Bronchial epithelial cell (primary cell): ENCODE data around the gene PSEN1. TPM values are rescaled to one million over a fixed set of nuclear protein-coding genes. Genes with fewer than 3 reads are reported as not detected.
"Not testable (repeated sequence)": the region's sequence is repeated elsewhere in the genome, so short reads cannot be mapped to it uniquely, and the experiment has no call there.

ENCODE experiments used
- DNase-seq: peaks from one replicate; pipeline ENCODE4 v3.0.0-alpha.2; 2010; ENCODE audit warnings: low read depth
- FAIRE-seq: peaks from 2 replicates; lab custom pipeline; 2011; peaks lifted over from hg19 to GRCh38; lab: Jason Lieb, UNC
- H3K27me3 ChIP-seq: 2 replicates; pipeline ENCODE4 v1.5.1; 2011; ENCODE audit warnings: low read length; ENCODE audit not compliant: control insufficient read depth, insufficient read depth
- H3K36me3 ChIP-seq: 2 replicates; pipeline ENCODE4 v1.5.1; 2011; ENCODE audit warnings: low read length; ENCODE audit not compliant: control insufficient read depth, insufficient read depth
- H3K4me3 ChIP-seq: 2 replicates; pipeline ENCODE4 v1.5.1; 2011; ENCODE audit warnings: mild to moderate bottlenecking, low read depth, low read length, control low read depth
- CTCF ChIP-seq: IDR thresholded peaks from 2 replicates; pipeline ENCODE4 v1.5.1; 2011; ENCODE audit warnings: mild to moderate bottlenecking, moderate library complexity, low read length, control low read depth, inconsistent platforms; ENCODE audit not compliant: insufficient read depth, severe bottlenecking
- total RNA-seq: library from RNA; depleted of rRNA; stranded (reverse); fragments of >200 nt; gene quantifications from 2 replicates; pipeline ENCODE4 v1.2.1, GENCODE V29; 2014

Gene PSEN1
- total RNA-seq, 1 donor from 2014 or later = 86.1 TPM

- FAIRE-seq = no peak
- no peak for TF ChIP-seq CTCF
These were observed 53.3 kb downstream of the PSEN1 start for GRCh38 chr14:73189651-73190050.

GRCh38 chr14:73191441-73191840 is 55.1 kb downstream of the PSEN1 start:
- Histone ChIP-seq H3K4me3 (no peak overlapping the region), H3K27me3 (no peaks in the 10 kb centered on the region), H3K36me3 (peaks cover 14% of the 10 kb centered on the region)
- TF ChIP-seq CTCF = no peak
- DNase-seq (no peak), FAIRE-seq (no peak)

More at GRCh38 chr14:73189651-73190050, 53.3 kb downstream of the PSEN1 start:
- H3K27me3 ChIP-seq = no peaks in the 10 kb centered on the region
- no peak overlapping the region for H3K4me3 ChIP-seq
- H3K36me3 ChIP-seq = peaks cover 14% of the 10 kb centered on the region
- DNase-seq = no peak

GRCh38 chr14:73194306-73194705 is 58.0 kb downstream of the PSEN1 start:
- peaks cover 14% of the 10 kb centered on the region for H3K36me3 ChIP-seq
- not testable (repeated sequence) for FAIRE-seq, H3K27me3 ChIP-seq

GRCh38 chr14:73198253-73198652 is 61.9 kb downstream of the PSEN1 start:
- DNase-seq (no peak), FAIRE-seq (no peak)
- TF ChIP-seq CTCF = no peak
- no peak overlapping the region for H3K4me3 ChIP-seq
- H3K27me3 ChIP-seq = no peaks in the 10 kb centered on the region
- peaks cover 6% of the 10 kb centered on the region for H3K36me3 ChIP-seq

More at GRCh38 chr14:73194306-73194705, 58.0 kb downstream of the PSEN1 start:
- DNase-seq, H3K4me3 ChIP-seq: not testable (repeated sequence)

- Histone ChIP-seq H3K27me3 (no peaks in the 10 kb centered on the region), H3K36me3 (peaks cover 14% of the 10 kb centered on the region), H3K4me3 (no peak overlapping the region)
- no peak for FAIRE-seq
- DNase-seq = no peak
- no peak for TF ChIP-seq CTCF
These were observed 67.2 kb downstream of the PSEN1 start for GRCh38 chr14:73203527-73203926.

GRCh38 chr14:73207615-73208014 is 71.3 kb downstream of the PSEN1 start:
- H3K27me3 ChIP-seq = no peaks in the 10 kb centered on the region
- no peak overlapping the region for H3K4me3 ChIP-seq
- peaks cover 15% of the 10 kb centered on the region for H3K36me3 ChIP-seq
- DNase-seq (no peak), FAIRE-seq (no peak)
- no peak for TF ChIP-seq CTCF
